Left ventricle myocardium superior (tissue), 1 donor: ENCODE results near the gene ZMPSTE24. TPM values are rescaled to one million over a fixed set of nuclear protein-coding genes. Genes with fewer than 3 reads are reported as not detected.
"Not testable (repeated sequence)": the region's sequence is repeated elsewhere in the genome, so short reads cannot be mapped to it uniquely, and the experiment has no call there.

Experiments
- ATAC-seq: fragments of 200-7000 bp; cut with Tn5 transposase; one replicate; pipeline ENCODE4 v1.9.1; 2020; ENCODE audit warnings: mild to moderate bottlenecking, moderate library complexity
- DNase-seq: peaks from one replicate; pipeline ENCODE4 v3.0.0-alpha.2; 2020
- intact Hi-C: fragments of 100-400 bp; cut with micrococcal nuclease; formaldehyde crosslinking; loops from one replicate; pipeline ENCODE4 v1.11.0; 2022
- long read RNA-seq: library from polyadenylated mRNA; unstranded; transcript quantifications from one replicate; pipeline ENCODE4 v2.0.0, GENCODE V29; 2021
- total RNA-seq: library from RNA; stranded (reverse); fragmentation: NEBNext Ultra II Directional; extraction: Animal tissue kit (Norgen Biotek cat#: 25700); gene quantifications from one replicate; pipeline ENCODE4 v1.2.1, GENCODE V29; 2021
- donor health status: DM: no; HTN: yes; CAD: no; lungs with severe emphysema.

The ZMPSTE24 gene
- total RNA-seq = 33.5 TPM
- long read RNA-seq, transcript ZMPSTE24-201 (10 exons, 3,108 nt) = major isoform, 50 of 67 reads
- long read RNA-seq, partial matches to known transcripts = 10 of 67 reads
- long read RNA-seq, other reads (novel, unspliced or antisense) = 7 of 67 reads

DNA sequence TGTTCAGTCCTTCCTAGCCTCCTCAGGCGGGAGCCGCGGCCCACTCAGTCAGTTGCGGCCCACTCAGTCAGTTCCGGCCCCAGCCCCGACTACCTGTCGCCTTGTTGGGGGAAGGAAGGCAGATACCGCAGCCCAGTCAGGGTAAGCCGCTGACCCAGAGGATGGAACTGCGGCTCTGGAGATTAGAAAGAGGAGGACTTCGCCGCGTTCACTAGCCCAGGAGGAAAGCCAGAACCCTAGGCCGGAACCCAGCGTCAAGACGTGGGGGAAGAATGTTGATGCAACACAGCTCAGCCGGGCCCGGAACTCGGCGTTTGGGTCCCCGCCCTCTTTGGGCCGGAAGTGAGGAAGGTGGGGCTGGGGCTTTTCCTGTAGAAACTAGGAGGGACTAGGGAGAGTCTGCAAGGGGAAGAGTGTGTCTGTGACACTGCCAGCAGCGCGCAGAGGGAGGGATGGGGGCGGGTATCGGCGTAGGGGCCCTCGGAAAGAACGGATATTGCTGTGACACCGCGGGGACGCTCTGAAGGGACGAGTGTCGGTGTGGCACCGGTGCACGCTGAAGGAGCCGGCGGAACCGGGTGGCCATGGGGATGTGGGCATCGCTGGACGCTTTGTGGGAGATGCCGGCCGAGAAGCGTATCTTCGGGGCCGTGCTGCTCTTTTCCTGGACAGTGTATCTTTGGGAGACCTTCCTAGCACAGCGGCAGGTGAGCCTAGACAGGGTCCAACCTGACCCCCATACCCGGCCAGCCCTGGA, at the start of gene ZMPSTE24:
Gene ZMPSTE24 (plus strand): TSS at position 549 of the 757 bp plus-strand sequence. CDS start 36 bp downstream, at position 585.
- peak; percentile 94 for DNase-seq
- intact Hi-C loops = no loop called here
- ATAC-seq = peak; percentile 99

DNA sequence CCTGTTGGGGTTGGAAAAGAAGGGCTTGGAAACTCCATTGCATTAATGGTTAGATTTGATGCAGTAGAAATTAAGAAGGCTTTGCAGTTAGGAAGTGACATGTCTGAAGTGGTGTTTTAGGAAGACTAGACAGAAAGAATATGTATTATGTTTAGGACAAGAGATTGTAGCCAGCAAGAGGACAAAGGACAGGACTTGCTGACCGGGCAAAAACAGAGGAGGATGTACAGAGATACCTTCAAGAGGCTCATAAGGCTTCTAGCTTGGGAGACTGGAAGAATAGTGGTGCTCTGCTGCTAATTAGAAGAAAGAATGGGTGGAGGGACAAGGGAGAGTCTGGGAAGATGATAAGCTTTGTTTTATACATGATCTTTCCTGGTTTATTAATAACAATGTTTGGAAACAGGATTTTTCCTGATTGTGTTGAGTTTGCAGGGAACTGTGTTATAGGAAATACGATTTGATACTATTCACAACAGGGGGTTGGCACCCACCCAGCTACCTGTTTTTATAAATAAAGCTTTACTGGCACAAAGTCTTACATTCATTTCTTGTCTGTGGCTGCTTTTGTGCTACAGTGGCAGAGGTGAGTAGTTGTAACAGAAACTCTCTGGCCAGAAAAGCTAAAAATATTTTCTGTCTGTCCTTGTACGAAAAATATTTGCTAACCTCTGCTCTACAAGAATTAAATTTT, 47.4 kb upstream of the ZMPSTE24 start:
- ATAC-seq (no peak), DNase-seq (no peak)
- intact Hi-C loops = no loop called here

DNA sequence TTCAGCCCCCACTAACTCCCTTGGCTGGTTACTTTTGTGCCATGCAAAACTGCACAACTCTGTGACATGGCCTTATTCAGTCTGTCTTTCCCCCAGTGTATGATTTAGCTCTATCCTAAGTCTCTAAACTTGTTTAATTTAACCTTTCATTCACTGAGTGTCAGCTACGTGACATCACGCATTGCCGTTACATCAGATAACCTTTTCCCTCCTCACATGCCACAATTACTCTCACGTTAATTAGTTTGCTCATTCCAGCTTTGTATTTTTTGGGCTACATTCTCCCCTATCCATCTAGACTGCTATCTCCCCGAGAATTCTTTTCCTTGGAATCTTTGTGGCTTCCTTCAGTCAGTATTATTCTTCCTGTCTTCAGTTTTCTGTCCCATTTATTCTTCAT, 39.7 kb upstream of the ZMPSTE24 start:
- intact Hi-C loops = loop anchor here (5.0 kb wide), 1 partner anchor 174 kb away; no protein-coding TSS in a partner anchor
- DNase-seq (no peak), ATAC-seq (no peak)

DNA sequence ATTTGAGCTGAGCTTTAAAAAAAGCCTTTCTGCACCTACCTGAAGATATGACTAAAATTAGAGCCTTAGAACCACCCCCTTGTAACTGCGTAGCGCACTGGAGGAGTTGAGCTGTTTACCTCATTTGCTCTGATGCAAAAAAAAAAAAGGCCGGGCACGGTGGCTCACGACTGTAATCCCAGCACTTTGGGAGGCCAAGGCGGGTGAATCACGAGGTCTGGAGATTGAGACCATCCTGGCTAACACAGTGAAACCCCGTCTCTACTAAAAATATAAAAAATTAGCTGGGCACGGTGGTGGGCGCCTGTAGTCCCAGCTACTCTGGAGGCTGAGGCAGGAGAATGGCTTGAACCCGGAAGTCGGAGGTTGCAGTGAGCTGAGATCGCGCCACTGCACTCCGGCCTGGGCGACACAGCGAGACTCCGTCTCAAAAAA, 36.5 kb upstream of the ZMPSTE24 start:
- intact Hi-C loops, DNase-seq, ATAC-seq: not testable (repeated sequence)

DNA sequence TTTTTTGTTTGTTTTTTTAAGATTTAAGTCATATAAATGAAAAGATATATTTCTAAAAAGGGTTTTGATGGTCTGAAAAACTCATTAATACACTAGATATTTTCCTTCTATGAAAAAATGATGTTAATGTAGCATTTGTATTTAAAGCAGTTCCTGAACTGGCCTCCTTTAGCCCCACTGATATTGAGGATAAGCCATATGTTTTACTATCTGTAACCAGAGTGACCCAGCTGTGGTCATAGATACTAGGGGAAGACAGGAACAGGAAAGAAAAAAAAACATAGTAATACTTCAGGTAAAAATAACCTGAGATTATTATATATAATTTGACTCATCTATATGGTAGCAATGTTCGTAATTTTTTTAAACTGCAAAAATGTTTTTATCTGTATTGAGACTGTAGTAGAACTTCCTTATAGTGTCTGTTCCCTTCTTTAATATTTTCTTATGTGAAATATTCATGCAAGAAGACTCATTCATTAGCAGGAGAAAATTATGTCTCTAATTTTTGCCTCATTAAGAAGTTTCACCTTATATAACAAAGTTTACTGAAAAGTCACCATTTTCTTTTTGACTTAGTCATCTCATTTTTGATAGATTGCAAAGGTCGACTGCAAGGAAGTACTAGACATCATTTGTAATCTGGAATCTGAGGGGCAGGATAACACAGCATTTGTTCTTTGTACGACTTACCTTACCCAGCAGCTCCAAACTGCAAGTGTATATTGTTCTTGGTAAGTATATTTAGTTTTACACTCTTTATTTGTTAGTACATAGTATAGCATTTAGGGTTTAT, 35.9 kb upstream of the ZMPSTE24 start:
- intact Hi-C loops = no loop called here
- ATAC-seq (no peak), DNase-seq (no peak)

DNA sequence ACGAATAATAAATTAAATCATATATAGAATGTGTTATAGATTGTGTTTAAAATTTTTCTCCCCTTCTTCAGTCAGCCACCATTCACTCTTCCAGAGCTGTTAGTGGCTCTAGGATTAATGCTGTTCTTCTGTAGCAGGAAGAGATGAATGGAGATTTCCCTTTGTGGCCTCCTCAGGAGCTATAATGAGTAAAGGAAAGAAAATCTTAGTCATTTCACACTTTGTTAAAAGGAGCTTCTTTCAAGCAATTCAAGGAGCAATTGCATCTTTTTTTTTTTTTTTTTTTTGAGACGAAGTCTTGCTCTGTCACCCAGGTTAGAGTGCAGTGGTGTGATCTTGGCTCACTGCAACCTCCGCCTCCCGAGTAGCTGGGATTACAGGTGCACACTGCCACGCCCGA, 34.0 kb upstream of the ZMPSTE24 start:
- ATAC-seq (no peak), DNase-seq (no peak)
- intact Hi-C loops = no loop called here

DNA sequence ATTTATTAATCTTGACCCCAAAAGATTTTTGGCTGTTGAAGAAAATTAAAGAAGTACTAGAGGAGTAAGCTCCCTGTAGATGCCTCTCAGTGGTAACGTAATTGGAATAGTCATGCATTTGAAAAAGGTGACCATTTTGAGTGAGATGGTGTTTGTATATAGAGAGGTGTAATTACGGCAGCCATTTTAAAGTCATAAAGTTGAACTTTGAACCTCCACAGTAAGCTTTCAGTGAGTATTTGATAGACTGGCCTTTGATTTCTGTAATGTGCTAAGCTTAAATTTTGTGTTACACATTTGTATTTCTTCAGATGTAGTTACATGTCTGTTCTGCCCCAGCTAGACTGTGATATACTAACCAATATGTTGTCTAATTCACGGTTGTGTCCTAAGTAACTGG, 31.8 kb upstream of the ZMPSTE24 start:
- intact Hi-C loops = no loop called here
- ATAC-seq = no peak
- no peak for DNase-seq

DNA sequence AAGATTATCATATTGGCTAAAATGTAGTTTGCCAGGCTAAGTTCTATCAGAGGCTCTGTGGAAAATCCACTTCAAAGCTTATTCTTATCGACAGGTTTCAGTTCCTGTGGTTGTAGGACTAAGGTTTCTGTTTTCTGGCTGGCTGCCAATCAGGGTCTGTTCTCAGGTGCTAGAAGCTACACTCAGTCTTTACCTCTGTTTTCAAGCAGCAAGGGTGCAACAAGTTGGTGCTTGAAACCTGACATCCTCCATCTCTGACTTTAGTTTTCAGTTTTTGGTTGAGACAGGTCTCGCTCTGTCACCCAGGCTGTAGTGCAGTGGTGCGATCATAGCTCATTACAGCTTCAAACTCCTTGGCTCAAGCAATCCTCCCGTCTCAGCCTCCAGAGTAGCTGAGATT, 25.6 kb upstream of the ZMPSTE24 start:
- no peak for DNase-seq
- no peak for ATAC-seq
- intact Hi-C loops = no loop called here

DNA sequence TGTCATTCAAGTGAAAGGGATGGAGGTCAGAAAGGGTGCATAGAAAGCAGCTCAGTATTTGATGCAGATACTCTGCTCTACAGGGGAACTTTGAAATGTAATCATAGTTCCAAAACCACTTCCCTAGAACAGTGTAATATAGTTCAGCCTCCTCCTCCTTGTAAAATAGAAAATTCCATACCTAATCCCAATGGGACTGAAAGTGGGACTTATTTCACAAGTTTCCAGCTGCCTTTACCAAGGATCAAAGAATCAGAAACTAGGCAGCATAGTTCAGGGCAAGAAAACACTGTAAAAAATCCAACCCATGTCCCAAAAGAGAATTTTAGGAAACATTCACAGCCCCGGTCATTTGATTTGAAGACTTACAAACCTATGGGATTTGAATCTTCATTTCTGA, 18.4 kb upstream of the ZMPSTE24 start:
- DNase-seq (no peak), ATAC-seq (no peak)
- intact Hi-C loops = no loop called here

DNA sequence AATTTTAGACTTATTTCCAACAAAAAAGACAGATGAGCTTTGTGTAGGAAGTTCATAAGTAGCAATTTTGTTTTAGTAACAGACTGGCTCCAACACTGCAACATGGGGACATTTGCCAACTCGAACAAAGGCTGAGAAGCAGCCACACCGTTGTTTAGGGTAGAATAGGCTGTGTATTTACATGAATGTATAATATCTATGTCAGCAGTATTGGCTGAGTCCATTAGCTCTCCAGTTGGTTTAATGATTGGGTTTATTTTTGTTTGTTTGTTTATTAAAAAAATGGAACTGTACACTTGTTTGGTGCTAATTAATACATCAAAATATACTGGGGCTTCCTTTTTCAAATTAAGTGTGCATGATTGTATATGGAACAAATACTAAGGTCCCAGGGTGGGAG, 17.6 kb upstream of the ZMPSTE24 start:
- DNase-seq (no peak), ATAC-seq (no peak)
- intact Hi-C loops = no loop called here

DNA sequence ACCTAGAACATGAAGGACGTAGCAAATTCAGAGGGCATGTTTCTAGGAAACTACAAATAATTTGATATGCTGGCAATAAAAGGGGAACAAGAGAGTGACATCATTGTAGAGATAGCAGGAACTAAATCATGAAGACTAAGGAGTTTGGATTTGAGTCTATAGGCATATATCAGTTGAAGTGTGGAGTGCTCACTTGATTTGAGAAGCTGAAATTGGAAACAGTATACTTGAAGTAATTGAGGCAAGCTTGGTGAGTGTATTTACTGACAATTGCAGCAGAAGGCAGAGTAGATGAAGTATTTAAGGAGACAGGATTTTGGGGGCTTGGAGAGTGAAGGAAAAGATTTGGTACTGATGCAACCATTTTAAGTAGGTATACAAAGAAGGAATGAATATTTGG, 16.7 kb upstream of the ZMPSTE24 start:
- ATAC-seq = no peak
- intact Hi-C loops = no loop called here
- no peak for DNase-seq

DNA sequence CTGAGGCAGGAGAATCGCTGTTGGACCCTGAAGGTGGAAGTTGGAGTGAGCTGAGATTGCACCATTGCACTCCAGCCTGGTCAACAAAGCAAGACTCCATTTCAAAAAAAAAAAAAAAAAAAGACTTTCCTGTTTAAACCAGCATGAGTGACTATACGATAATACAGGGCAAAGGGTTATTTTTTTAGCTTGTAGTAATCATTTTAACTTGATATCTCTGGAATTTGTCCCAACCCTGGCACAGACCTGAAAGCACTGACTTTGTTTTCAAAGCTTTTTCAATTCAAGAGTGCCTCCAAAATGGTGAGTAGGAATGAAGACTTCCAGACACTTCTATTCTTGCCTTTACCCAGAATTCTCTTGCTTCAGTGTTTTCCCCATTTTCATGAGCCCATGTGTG, 14.7 kb upstream of the ZMPSTE24 start:
- ATAC-seq = no peak
- intact Hi-C loops = no loop called here
- no peak for DNase-seq

DNA sequence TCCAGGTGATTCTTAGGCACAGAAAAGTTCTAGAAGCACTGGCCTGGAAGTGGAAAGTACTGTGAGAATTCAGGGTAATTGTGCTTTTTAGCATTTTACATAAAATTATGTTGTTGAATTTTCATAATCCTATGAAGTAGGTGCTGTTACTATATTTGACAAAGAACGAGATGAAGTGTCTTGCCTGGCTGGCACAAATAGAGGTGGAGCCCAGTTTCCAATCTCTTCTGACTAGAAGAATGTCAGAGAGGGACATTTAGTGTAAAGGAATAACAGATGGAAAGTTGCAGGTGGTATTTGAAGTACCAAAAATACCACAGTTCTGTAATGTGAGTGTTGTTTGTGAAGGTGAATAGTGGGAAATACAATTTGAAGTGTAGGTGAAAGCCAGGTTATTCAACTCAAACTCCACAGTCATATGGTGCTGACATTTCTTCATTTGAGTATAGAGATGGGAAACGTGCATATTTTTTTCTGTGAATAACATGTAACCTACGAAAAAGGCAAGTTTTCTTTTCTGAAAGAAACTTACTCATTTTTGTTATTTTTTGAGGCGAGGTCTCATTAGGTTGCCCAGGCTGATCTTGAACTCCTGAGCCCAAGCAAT, 13.8 kb upstream of the ZMPSTE24 start:
- ATAC-seq = peak; percentile 55
- DNase-seq = no peak
- intact Hi-C loops = no loop called here

DNA sequence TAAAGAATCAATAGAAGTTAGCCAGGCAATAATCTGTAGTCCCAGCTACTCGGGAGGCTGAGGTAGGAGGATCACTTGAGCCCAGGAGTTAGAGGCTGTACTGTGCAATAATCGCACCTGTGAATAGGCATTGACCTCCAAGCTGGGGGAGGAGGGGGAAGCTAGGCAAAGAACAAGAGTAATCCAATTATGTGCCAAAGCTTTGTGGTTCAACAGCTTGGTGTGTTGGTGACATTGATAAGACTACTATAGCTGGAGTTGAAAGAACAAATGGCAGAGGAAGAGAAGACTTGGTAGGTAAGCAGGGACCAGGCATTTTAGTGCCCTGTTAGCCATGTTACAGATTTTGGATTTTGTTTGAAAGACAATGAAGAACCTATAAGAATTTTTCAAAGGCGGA, 12.3 kb upstream of the ZMPSTE24 start:
- DNase-seq (no peak), ATAC-seq (no peak)
- intact Hi-C loops = no loop called here

DNA sequence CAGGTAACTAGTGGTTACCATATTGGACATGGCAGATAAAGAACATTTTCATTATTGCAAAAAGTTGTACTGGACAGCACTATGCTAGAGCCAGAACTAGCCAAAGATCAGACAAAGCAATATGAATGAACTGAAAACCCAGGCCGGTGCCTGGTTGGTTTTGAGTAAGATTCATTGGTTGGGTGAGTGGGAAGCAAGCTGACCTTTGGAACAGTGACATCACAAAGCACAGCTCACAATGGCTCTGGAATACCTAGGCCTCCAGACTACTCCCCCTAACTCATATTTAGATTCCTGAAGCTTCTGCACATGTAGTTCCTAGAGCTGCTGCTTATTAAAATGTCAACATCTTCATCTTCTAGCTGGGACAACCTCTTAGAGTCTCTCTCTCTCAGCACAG, 10.4 kb upstream of the ZMPSTE24 start, which contains the start of gene TMCO2:
Gene TMCO2 (plus strand): TSS at position 283 of the 400 bp plus-strand sequence. CDS start 57 bp downstream, at position 340.
- intact Hi-C loops = no loop called here
- no peak for ATAC-seq
- DNase-seq = no peak

DNA sequence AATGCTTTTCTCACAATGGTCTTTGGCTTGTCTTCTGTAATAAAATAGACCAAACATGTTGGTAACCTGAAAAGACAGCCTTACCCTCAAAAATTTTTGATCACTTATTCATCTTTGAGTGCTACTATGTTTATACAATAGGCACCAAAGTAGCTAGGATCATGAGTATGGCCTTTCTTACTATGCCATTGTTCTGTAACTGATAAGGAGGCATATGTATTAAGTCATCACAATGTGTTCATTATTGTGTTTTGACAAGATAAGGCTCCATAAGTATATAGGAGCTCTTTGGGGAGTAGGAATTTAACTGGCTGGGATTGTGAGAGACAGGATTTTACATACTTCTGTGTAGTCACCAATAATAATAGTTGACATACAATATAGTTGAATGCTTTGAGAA, 9.6 kb upstream of the ZMPSTE24 start:
- intact Hi-C loops = no loop called here

DNA sequence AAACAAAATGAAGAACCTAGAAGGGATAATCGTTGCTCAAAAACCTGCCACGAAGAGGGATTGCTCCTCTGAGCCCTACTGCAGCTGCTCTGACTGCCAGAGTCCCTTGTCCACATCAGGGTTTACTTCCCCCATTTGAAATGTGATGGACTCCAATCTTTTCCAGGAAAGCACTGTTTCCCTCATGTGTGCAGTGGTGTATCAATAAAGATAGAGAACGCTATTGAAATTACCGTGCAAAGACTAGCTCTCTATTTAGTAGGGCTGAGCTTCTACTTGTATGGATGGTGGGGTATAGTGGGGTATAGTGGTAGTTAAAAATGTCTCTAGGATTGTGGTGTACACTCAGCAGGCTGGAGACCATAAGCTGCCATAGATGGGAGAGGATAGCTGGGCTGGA, 6.6 kb upstream of the ZMPSTE24 start:
- ATAC-seq = no peak
- no peak for DNase-seq
- intact Hi-C loops = no loop called here

More for the DNA sequence above, 9.6 kb upstream of the ZMPSTE24 start:
- no peak for ATAC-seq
- DNase-seq = no peak

DNA sequence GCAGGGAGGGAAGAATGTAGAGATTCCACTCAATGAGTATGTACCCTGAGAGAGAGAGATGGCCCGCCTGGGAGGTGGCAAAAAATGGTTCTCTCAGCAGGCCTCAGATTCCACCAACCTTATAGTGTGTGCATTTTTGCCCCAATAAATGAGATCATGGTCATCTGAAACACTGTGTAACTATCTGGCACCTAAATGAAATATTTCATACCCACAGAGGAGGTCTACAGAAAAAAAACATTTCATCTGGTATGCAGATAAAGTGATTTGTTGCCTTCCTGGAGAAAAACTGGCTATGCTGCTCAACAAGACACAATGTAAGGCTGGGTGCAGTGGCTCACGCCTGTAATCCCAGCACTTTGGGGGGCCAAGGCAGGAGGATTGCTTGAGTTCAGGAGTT, 5.4 kb upstream of the ZMPSTE24 start:
- ATAC-seq = no peak
- intact Hi-C loops = no loop called here

DNA sequence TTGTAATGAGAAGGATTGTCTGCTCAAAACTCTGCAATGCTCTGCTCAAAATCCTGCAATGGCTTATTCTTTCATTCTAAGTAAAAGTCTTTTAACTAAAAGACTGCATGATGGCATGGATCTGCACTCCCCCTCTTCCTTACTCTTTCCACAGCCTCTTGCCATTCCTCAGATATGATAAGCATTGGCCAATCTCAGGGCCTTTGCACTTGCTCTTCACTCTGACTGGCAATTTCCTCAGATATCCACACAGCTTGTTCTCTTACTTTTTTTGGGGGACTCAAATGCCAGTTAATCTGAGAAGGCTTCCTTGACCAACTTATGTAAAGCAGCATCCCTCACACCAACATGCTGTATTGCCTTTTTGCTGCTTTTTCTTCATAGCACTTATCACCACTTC, 2.8 kb upstream of the ZMPSTE24 start:
- intact Hi-C loops = no loop called here
- DNase-seq (no peak), ATAC-seq (no peak)

More for the DNA sequence above, 5.4 kb upstream of the ZMPSTE24 start:
- DNase-seq = no peak
